ENCODE data around the gene CEACAM18. TPM values are rescaled to one million over a fixed set of nuclear protein-coding genes. Genes with fewer than 3 reads are reported as not detected.
"Not testable (repeated sequence)": the region's sequence is repeated elsewhere in the genome, so short reads cannot be mapped to it uniquely, and the experiment has no call there.

The CEACAM18 gene
- total RNA-seq, 1 experiment from 2014 or later: not detected

GRCh38 chr19:51461723-51462161 is 16.6 kb upstream of the CEACAM18 start:
- no peak for DNase-seq (ENCODE audit: low read depth)

GRCh38 chr19:51462276-51462675 is 16.1 kb upstream of the CEACAM18 start:
- DNase-seq (ENCODE audit: low read depth): no peak

DNA sequence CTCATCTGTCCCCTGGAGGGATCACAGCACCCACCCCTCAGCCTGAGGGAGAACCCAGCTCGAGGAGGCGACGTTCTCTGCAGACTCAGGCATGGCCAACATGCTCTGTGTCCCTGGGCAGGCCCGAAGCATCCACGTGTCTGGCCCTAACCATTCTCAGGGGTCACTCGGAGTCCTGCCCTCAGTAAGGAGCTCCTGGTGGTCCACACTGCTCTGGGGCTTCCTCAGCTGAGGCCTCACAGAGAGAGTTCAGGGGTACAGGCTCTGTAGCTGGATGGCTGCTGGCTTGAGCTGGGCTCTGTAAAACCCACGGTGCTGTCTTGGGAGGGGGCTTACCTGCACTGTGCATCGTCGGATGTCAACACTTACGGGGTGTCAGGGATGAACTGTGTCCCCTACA is 15.7 kb upstream of the CEACAM18 start:
- DNase-seq (ENCODE audit: low read depth): no peak

- DNase-seq (ENCODE audit: low read depth): not testable (repeated sequence)
Measured at GRCh38 chr19:51463976-51464581, 14.3 kb upstream of the CEACAM18 start.

DNA sequence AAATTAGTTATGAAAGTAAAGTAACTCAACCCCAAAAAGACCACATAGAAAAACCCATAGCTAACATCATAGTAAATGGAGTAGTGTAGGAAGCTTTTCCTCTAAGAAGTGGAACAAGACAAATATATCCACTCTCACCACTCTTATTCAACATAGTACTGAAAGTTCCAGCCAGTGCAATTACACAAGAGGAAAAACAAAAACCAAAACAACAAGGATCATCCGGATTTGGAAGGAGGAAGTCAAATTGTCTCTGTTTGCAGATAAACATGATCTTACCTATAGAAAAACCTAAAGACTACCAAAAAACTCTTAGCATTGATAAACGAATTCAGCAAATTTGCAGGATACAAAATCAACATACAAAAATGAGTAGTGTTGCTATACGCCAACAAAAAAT is 11.6 kb upstream of the CEACAM18 start:
- no peak for DNase-seq (ENCODE audit: low read depth)

DNA sequence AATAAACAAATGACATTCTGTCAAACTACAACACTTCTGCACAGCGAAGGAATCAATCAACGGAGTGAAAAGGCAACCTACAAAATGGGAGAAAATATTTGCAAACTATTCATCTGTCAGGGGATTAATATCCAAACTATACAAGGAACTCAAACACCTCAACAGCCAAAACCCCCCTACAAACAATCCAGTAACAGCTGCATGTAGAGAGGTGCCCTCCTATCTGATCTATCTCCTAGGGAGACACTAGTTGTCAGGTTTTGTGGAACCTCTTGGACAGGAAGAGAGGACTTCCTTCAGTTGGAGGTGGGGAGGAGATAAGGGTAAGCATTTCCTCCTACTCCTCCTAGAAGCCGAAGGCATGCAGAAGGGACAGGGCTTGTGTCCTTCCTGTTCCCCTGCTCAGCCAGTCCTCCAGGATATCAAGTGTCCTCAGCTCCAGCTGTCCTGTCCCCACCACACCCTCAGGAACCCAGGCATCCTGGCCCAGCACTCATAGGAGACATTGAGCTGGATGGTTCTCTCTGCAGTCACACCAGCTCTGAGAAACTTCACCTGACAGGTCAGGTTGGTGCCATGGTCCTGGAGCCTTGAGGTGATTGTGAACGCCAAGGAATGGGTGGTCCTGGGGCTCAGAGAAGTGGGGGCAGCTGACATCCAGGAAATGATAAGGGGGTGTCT is 10.3 kb upstream of the CEACAM18 start:
- DNase-seq (ENCODE audit: low read depth): no peak

GRCh38 chr19:51468545-51468920 is 9.8 kb upstream of the CEACAM18 start:
- no peak for DNase-seq (ENCODE audit: low read depth)

- no peak for DNase-seq (ENCODE audit: low read depth)
Measured at GRCh38 chr19:51469162-51469561, 9.2 kb upstream of the CEACAM18 start.

- DNase-seq (ENCODE audit: low read depth): no peak
Measured at GRCh38 chr19:51469629-51470028, 8.7 kb upstream of the CEACAM18 start.

- peak; percentile 48 for DNase-seq (ENCODE audit: low read depth)
Measured at GRCh38 chr19:51470966-51471365, 7.4 kb upstream of the CEACAM18 start.

- DNase-seq (ENCODE audit: low read depth): no peak
Measured at GRCh38 chr19:51471527-51471926, 6.8 kb upstream of the CEACAM18 start.

- no peak for DNase-seq (ENCODE audit: low read depth)
Measured at GRCh38 chr19:51472607-51473006, 5.7 kb upstream of the CEACAM18 start.

- peak; percentile 73 for DNase-seq (ENCODE audit: low read depth)
Measured at GRCh38 chr19:51473009-51473707, 5.2 kb upstream of the CEACAM18 start.

DNA sequence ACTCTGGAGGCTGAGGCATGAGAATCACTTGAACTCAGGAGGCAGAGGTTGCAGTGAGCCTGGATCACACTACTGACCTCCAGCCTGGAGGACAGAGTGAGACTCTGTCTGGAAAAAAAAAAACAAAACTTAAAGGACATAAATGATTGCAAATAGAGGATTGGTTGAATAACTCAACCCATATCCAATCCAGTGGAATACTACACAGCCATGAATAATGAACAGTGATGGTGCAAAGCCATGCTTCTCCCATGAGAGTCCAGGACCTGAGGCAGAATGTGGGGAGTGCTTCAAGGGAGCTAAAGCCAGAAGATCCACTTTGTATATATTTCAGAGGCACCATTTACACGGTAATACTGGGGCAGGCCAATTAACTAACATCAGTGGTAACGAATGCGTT is 2.2 kb upstream of the CEACAM18 start:
- no peak for DNase-seq (ENCODE audit: low read depth)

GRCh38 chr19:51477344-51477743 is 995 bp upstream of the CEACAM18 start:
- no peak for DNase-seq (ENCODE audit: low read depth)

GRCh38 chr19:51479531-51480331 is 1.4 kb downstream of the CEACAM18 start:
- DNase-seq (ENCODE audit: low read depth): no peak

- peak; percentile 52 for DNase-seq (ENCODE audit: low read depth)
Measured at GRCh38 chr19:51480590-51480989, 2.3 kb downstream of the CEACAM18 start.

DNA sequence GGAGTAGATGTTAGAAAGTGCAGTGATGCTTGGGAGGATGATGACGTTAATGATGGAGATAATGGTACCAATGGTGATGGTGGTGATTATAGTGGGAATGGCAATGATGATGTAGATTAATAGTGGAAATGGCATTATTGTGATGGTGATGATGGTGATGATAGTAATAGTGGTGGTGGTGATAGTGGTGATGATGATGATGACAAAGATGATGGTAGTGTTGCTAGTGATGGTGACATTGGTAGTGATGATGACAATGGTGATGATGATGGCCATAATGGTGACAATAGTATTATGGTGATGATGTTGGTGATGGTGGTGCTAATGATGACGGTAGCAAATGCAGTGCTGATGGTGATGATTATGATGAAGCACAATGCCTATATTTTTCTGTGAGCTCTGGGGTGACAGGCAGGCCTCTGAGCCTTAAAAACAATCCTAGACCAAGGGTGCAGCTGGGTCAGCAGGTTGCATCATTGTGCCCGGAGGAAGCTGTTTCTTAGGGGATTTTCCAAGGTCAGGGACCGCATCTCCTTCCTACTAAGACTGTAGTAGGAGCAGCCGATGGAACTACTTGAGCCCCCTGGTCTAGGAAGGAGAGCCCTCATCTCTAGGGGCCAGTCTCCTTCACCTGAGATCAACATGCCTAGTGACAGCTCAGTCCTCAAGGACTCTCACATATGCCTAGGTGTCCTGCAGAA is 7.8 kb downstream of the CEACAM18 start:
- no peak for DNase-seq (ENCODE audit: low read depth)

DNA sequence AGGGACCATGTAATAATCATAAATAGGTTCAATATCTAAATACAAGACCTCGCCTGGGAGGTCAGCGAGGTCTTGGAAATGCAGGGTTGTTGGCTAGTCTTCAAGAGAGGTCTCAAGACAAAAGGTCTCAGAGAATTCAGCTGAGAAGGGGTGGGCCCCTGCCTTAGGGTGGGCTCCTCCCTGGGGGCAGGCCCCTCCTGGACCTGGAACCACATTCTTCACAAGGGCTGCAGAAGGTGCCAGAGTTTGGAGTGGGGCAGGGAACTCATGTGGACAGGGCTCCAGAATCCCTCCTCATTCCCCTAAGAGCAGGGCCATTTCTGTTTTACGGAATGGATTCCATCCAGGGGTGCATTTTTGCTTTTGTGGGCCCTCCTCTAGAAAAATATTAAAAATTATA is 10.2 kb downstream of the CEACAM18 start:
- no peak for DNase-seq (ENCODE audit: low read depth)

GRCh38 chr19:51489113-51489512 is 10.8 kb downstream of the CEACAM18 start:
- DNase-seq (ENCODE audit: low read depth): no peak

- DNase-seq (ENCODE audit: low read depth): peak; percentile 17
Measured at GRCh38 chr19:51490676-51491075, 12.3 kb downstream of the CEACAM18 start.

DNA sequence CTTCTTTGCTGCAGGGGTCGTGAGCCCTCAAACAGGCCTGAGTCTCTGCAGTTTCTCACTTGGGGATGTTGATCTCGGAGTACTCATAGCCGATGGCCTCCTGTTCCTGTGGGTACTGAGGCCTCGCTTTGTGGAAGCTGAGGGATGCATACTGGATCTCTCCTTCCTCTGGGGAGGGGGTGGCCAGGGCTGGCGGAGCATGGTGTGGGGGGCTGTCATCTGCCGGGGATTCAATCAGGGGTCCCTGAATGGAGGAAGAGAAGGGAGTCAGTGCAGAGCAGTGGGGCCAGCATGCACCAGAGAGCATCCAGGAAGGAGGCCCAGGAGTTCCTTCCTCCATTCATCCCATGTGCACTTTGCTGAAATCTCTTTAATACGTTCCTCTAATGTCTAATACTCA is 13.2 kb downstream of the CEACAM18 start:
- no peak for DNase-seq (ENCODE audit: low read depth)

Measured in Daoy (cell line).